K562 (cell line): ENCODE results near the gene ZNF641. TPM values are rescaled to one million over a fixed set of nuclear protein-coding genes. Genes with fewer than 3 reads are reported as not detected.

Source experiments
- C11orf30 ChIP-seq: fragments of 450-650 bp; IDR thresholded peaks from 2 replicates; pipeline ENCODE4 v1.6.1; 2016; ENCODE audit warnings: low read depth, mild to moderate bottlenecking
- CBX8 ChIP-seq: fragments of 200-600 bp; sonication (generic); IDR thresholded peaks from 2 replicates; pipeline ENCODE4 v1.6.1; 2012; ENCODE audit warnings: borderline replicate concordance, mixed run types, low read depth, mild to moderate bottlenecking, moderate library complexity, mixed read lengths, low read length, control low read depth, inconsistent platforms; ENCODE audit not compliant: poor library complexity, severe bottlenecking; ENCODE audit errors: extremely low read depth
- ELF1 ChIP-seq: fragments of 200-800 bp; sonication (Bioruptor generic); IDR thresholded peaks from 2 replicates; pipeline ENCODE4 v1.6.1; 2016; ENCODE audit warnings: missing genetic modification characterization, missing compliant biosample characterization
- MAFG ChIP-seq: fragments of 450-650 bp; conservative IDR thresholded peaks from 2 replicates; pipeline ENCODE4 v1.6.1; 2016; ENCODE audit warnings: missing genetic modification characterization, missing compliant biosample characterization
- PRPF4 ChIP-seq: fragments of 200-400 bp; formaldehyde crosslinking; IDR thresholded peaks from one replicate; pipeline ENCODE4 v1.6.1; 2017; ENCODE audit warnings: low read length, low read depth, mild to moderate bottlenecking; ENCODE audit not compliant: insufficient read depth, poor library complexity, severe bottlenecking
- PTTG1 ChIP-seq: fragments of 450-650 bp; IDR thresholded peaks from 2 replicates; pipeline ENCODE4 v1.6.1; 2016; ENCODE audit warnings: low read depth, mild to moderate bottlenecking, missing genetic modification characterization, missing compliant biosample characterization
- ZNF175 ChIP-seq: fragments of 200-800 bp; sonication (Bioruptor generic); IDR thresholded peaks from 2 replicates; pipeline ENCODE4 v1.6.1; 2016; ENCODE audit warnings: low read depth, mild to moderate bottlenecking, missing genetic modification characterization, missing compliant biosample characterization
- polyA plus RNA-seq, 8 experiments: library from polyadenylated mRNA; depleted of rRNA in 4 of 8; stranded (reverse) in 5 of 8; unstranded in 3 of 8; fragments of >200 nt; fragmentation: Nextera tagmentation in 2 of 8; fragmentation: Illumina TruSeq in 1 of 8; extraction: Ambion mirVana in 2 of 8; extraction: Trizol in 1 of 8; gene quantifications; 2 replicates each; pipeline versions ENCODE4 v1.2.1 to v1.2.3, GENCODE V29; 2011 to 2014; ENCODE audit warnings: inconsistent platforms in 1 of 8, missing spikeins in 1 of 8
- total RNA-seq, 7 experiments: library from RNA; depleted of rRNA in 6 of 7; stranded (reverse); fragments of >200 nt in 6 of 7; fragmentation: Illumina TruSeq in 2 of 7; extraction: Trizol in 2 of 7; gene quantifications; 2 replicates each; pipeline versions ENCODE4 v1.2.1 to v1.2.3, GENCODE V29; 2011 to 2021; ENCODE audit warnings: low replicate concordance in 1 of 7
- TF ChIP-seq, protein P1 (sequence below): sonication (generic); formaldehyde crosslinking; IDR thresholded peaks from 2 replicates; pipeline ENCODE4 v1.8.0; 2022; ENCODE audit warnings: missing genetic modification reagents, mild to moderate bottlenecking, borderline replicate concordance
- TF ChIP-seq, protein P2 (sequence below): sonication (generic); formaldehyde crosslinking; IDR thresholded peaks from 2 replicates; pipeline ENCODE4 v1.8.1; 2023; ENCODE audit warnings: mild to moderate bottlenecking, missing genetic modification reagents
- TF ChIP-seq, protein P3 (sequence below), 3 experiments: fragments of 200-800 bp in 1 of 3; fragments of 250-450 bp in 1 of 3; fragments of 450-650 bp in 1 of 3; sonication (Bioruptor Pico) in 1 of 3; sonication (Bioruptor generic) in 1 of 3; formaldehyde crosslinking in 1 of 3; IDR thresholded peaks; 2 replicates each; pipeline versions ENCODE4 v1.6.1 to v1.8.0; 2016 to 2022; ENCODE audit warnings: mild to moderate bottlenecking in 2 of 3, missing genetic modification characterization in 2 of 3, missing compliant biosample characterization in 1 of 3, moderate library complexity in 1 of 3
- TF ChIP-seq, protein P4 (sequence below): IDR thresholded peaks from 2 replicates; pipeline ENCODE4 v1.6.1; 2011; ENCODE audit warnings: borderline replicate concordance, low read depth, mild to moderate bottlenecking, moderate library complexity, low read length; ENCODE audit not compliant: insufficient read depth, poor library complexity, severe bottlenecking

ZNF641 gene
- total and polyA plus RNA-seq, 9 of the 15 experiments (the other 6 are each of a cell fraction or from before 2014, with no cell fraction given), result 2.5 to 15.6 (median 9.2) TPM

DNA sequence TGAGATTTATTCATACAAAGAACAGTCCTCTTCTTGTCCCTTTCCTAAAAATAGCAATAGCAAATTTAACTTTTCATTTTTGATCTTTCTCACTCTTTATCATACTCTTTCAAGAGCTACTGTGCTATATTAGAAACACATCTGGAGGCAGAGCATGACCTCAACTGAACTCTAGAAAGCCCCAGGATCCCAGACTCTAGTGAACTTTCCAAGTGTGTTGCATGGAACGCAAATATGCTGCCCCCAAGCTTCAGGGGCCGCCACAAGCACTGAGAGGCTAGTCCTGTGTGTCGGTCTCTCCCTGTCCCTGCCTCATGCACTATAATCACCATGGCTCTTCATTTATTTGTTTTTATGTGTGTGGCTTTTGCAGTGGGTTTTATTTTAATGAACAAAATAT, 38.7 kb upstream of the ZNF641 start (continued):
- TF ChIP-seq, protein P1, sequence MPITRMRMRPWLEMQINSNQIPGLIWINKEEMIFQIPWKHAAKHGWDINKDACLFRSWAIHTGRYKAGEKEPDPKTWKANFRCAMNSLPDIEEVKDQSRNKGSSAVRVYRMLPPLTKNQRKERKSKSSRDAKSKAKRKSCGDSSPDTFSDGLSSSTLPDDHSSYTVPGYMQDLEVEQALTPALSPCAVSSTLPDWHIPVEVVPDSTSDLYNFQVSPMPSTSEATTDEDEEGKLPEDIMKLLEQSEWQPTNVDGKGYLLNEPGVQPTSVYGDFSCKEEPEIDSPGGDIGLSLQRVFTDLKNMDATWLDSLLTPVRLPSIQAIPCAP (CRISPR knock-in tag), result no peak
- TF ChIP-seq PRPF4 (no peak), C11orf30 (no peak), ELF1 (tag) (no peak), CBX8 (no peak), MAFG (tag) (no peak), PTTG1 (tag) (no peak), ZNF175 (CRISPR knock-in tag) (no peak)
- TF ChIP-seq, protein P2, sequence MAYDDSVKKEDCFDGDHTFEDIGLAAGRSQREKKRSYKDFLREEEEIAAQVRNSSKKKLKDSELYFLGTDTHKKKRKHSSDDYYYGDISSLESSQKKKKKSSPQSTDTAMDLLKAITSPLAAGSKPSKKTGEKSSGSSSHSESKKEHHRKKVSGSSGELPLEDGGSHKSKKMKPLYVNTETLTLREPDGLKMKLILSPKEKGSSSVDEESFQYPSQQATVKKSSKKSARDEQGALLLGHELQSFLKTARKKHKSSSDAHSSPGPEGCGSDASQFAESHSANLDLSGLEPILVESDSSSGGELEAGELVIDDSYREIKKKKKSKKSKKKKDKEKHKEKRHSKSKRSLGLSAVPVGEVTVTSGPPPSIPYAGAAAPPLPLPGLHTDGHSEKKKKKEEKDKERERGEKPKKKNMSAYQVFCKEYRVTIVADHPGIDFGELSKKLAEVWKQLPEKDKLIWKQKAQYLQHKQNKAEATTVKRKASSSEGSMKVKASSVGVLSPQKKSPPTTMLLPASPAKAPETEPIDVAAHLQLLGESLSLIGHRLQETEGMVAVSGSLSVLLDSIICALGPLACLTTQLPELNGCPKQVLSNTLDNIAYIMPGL (CRISPR knock-in tag), result no peak
- TF ChIP-seq, protein P3, sequence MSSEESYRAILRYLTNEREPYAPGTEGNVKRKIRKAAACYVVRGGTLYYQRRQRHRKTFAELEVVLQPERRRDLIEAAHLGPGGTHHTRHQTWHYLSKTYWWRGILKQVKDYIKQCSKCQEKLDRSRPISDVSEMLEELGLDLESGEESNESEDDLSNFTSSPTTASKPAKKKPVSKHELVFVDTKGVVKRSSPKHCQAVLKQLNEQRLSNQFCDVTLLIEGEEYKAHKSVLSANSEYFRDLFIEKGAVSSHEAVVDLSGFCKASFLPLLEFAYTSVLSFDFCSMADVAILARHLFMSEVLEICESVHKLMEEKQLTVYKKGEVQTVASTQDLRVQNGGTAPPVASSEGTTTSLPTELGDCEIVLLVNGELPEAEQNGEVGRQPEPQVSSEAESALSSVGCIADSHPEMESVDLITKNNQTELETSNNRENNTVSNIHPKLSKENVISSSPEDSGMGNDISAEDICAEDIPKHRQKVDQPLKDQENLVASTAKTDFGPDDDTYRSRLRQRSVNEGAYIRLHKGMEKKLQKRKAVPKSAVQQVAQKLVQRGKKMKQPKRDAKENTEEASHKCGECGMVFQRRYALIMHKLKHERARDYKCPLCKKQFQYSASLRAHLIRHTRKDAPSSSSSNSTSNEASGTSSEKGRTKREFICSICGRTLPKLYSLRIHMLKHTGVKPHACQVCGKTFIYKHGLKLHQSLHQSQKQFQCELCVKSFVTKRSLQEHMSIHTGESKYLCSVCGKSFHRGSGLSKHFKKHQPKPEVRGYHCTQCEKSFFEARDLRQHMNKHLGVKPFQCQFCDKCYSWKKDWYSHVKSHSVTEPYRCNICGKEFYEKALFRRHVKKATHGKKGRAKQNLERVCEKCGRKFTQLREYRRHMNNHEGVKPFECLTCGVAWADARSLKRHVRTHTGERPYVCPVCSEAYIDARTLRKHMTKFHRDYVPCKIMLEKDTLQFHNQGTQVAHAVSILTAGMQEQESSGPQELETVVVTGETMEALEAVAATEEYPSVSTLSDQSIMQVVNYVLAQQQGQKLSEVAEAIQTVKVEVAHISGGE (CRISPR knock-in tag; IDR thresholded peaks at IDR 0.05), result no peak
- TF ChIP-seq, protein P4, sequence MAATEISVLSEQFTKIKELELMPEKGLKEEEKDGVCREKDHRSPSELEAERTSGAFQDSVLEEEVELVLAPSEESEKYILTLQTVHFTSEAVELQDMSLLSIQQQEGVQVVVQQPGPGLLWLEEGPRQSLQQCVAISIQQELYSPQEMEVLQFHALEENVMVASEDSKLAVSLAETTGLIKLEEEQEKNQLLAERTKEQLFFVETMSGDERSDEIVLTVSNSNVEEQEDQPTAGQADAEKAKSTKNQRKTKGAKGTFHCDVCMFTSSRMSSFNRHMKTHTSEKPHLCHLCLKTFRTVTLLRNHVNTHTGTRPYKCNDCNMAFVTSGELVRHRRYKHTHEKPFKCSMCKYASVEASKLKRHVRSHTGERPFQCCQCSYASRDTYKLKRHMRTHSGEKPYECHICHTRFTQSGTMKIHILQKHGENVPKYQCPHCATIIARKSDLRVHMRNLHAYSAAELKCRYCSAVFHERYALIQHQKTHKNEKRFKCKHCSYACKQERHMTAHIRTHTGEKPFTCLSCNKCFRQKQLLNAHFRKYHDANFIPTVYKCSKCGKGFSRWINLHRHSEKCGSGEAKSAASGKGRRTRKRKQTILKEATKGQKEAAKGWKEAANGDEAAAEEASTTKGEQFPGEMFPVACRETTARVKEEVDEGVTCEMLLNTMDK, result no peak
